Epithelial cell of proximal tubule (primary cell): ENCODE data around the gene RNF208. TPM values are rescaled to one million over a fixed set of nuclear protein-coding genes. Genes with fewer than 3 reads are reported as not detected.

Experiments used
- DNase-seq: peaks from one replicate; pipeline ENCODE4 v3.0.0-alpha.2; 2011; ENCODE audit warnings: low read depth
- H3K4me3 ChIP-seq: 2 replicates; pipeline ENCODE4 v1.5.1; 2011; ENCODE audit warnings: low read depth, mild to moderate bottlenecking, low read length
- total RNA-seq: library from RNA; depleted of rRNA; stranded (reverse); fragments of >200 nt; gene quantifications from 2 replicates; pipeline ENCODE4 v1.2.3, GENCODE V29; 2015
- TF ChIP-seq, protein P1 (sequence below): conservative IDR thresholded peaks from 2 replicates; pipeline ENCODE4 v1.5.1; 2012; ENCODE audit warnings: low read depth, mild to moderate bottlenecking, low read length

Gene RNF208
- total RNA-seq, 1 donor from 2014 or later, result 1.5 TPM

DNA sequence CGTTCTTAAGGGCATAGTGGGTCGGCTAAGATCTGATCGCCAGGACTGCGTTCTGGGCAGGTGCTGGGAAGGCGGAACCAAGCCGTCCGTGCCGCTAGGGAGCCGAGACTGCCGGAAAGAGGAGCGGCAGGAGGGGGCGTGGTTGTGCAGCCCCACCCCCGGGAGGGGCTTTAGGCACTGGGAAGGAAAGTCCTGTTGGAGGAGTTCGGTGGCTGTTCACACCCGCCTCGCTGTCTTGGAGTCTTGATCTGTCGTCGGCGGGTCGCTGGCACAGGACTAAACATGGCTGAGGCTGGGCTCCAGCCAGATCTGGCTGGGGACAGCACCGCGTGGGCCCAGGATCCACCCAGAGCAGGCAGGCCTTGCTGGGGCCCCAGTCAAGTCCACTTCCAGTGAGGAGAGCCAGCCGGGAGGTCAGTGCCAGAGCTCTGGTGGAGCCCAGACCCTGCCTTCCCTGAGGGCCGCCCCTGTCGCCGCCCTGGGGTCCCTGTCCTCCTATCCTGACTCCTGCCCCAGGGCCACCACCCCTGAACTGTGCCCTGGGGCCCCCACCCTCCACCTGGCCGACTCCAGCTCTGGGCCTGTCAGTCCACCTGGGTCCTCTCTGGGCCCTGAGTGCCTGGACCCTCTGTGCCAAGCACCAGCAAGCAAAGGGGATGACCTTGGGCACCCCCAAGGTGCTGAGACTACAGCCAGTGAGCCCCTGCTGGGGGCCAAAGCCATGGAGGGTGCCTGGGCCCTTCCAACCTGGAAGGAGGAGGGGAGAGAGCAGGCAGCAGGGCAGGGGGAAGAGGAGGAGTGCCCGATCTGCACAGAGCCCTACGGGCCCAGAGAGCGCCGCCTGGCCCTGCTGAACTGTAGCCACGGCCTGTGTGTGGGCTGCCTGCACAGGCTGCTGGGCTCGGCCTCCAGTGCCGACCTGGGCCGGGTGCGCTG lies 4.5 kb downstream of the RNF208 start:
- TF ChIP-seq, protein P1, sequence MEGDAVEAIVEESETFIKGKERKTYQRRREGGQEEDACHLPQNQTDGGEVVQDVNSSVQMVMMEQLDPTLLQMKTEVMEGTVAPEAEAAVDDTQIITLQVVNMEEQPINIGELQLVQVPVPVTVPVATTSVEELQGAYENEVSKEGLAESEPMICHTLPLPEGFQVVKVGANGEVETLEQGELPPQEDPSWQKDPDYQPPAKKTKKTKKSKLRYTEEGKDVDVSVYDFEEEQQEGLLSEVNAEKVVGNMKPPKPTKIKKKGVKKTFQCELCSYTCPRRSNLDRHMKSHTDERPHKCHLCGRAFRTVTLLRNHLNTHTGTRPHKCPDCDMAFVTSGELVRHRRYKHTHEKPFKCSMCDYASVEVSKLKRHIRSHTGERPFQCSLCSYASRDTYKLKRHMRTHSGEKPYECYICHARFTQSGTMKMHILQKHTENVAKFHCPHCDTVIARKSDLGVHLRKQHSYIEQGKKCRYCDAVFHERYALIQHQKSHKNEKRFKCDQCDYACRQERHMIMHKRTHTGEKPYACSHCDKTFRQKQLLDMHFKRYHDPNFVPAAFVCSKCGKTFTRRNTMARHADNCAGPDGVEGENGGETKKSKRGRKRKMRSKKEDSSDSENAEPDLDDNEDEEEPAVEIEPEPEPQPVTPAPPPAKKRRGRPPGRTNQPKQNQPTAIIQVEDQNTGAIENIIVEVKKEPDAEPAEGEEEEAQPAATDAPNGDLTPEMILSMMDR, result no peak
- peak overlapping the region; percentile 50 for H3K4me3 ChIP-seq
- no peak for DNase-seq

- DNase-seq, result no peak
- TF ChIP-seq, protein P1, result no peak
- no peak overlapping the region for H3K4me3 ChIP-seq
Measured at GRCh38 chr9:137216188-137216965, 5.7 kb downstream of the RNF208 start.

DNA sequence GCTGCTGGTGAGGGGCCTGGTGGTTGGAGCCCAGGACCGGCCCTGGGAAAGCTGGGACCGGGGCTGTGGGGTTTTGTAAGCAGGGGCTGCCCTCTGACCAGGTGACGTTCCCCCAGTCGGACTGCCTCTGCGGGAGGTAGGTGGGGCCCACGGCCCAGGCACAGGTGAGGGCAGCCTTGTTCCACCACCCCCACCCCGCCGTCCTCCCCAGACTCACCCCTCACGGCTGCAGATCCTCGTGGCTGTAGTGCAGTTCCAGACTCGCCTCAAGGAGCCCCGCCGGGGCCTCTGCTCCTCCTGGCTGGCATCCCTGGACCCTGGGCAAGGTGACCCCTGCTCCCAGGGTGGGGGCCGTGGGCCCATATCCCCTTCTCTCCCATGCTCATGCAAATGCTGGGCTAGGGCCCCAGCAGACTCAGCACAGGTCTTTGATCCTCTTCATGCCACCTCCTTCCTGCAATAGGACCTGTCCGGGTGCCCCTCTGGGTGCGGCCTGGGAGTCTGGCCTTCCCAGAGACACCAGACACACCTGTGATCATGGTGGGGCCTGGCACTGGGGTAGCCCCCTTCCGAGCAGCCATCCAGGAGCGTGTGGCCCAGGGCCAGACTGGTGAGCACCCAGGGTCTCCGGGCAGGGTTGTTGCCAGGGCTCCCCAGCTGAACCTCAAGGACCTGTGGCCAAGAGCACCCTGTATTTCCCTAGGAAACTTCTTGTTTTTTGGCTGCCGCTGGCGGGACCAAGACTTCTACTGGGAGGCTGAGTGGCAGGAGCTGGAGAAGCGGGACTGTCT lies 6.6 kb downstream of the RNF208 start:
- DNase-seq, result no peak
- no peak overlapping the region for H3K4me3 ChIP-seq
- TF ChIP-seq, protein P1, result no peak

GRCh38 chr9:137214620-137215019 lies 7.4 kb downstream of the RNF208 start:
- H3K4me3 ChIP-seq, result no peak overlapping the region
- TF ChIP-seq, protein P1, result no peak
- DNase-seq, result no peak

DNA sequence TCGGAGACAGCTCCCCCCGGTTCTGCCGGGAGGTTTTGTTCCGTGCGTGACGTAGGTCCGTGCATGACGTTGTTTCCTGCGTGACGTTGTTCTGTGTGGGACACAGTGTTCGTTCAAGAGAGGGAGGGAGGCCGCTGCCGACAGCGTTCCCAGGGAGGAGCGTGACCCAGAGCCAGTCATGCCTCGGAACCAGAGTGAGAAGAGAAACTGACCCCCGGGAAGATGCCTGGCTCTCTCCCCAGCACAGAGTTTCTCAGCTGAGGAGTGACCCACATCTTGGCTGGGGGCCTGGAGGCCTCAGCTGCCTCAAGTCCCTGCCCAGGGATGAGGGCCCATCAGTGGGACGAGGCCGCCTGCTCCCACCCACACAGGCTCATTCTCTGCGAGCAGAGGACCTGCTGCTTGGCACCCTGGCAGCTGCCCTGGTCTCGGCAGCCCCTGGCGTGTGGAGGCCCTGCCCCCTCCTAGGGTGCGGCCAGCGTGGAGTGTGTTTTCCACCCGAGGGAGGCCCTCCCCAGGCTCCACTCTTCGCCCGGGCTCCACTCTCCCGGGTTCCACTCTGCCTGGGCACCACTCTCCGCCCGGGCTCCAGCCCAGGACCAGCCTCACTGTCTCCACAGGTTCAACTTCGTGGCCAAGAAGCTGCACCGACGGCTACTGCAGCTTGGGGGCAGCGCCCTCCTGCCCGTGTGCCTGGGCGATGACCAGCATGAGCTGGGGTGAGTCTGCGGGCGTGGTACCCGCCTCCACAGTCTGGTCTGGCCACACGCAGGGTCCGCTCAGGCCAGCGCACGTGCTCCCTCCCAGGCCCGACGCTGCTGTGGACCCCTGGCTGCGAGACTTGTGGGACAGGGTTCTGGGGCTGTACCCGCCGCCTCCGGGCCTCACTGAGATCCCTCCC lies 8.6 kb downstream of the RNF208 start:
- TF ChIP-seq, protein P1, result peak; percentile 33
- no peak overlapping the region for H3K4me3 ChIP-seq

DNA sequence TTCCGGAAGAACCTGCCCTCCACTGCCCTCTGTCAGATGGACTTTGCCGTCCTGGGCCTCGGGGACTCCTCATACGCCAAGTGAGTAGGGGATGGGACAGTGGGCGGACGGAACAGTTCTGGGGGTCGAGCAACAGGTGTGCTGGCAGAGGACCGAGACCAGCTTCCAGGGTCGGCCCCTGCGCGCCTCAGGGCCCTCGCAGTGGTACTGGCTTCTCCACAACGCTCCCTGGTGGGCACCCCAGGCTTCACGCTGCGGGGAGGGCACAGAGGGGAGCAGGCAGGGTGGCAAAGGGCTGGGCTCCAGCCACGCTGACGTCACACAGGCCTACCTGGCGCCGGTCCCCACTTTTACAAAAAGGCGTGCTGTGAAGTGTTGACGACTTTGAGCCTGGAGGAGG lies 9.5 kb downstream of the RNF208 start:
- no peak for DNase-seq
- TF ChIP-seq, protein P1, result peak; percentile 11
- no peak overlapping the region for H3K4me3 ChIP-seq

More for the DNA sequence above, 8.6 kb downstream of the RNF208 start:
- DNase-seq, result no peak
